GM21367 (cell line): ENCODE results near the gene TMEM190.
"Not testable (repeated sequence)": the region's sequence is repeated elsewhere in the genome, so short reads cannot be mapped to it uniquely, and the experiment has no call there.

ENCODE experiments used
- ATAC-seq: cut with Tn5 transposase; IDR thresholded peaks from one replicate; pipeline ENCODE4 v1.9.1; 2021; ENCODE audit not compliant: unreplicated experiment

TMEM190 gene

DNA sequence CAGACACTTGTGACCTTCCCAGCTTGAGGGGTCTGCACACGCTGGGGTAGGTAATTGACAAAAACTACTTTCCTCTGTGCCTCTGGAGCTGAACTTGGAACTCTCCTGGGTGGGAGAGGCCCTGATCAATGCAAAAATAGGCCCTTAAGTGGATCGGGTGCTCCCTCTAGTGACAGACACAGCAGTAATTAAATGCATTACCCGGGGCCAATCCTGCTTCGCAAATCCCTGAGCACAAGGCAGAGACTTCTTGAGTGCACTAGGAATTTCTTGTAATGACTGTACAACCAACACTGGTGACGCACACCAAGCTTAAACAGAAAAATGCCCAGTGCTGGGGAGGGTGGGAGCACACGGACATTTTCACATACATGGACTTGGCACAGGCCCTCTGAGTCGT, 41.6 kb downstream of the TMEM190 start:
- no peak for ATAC-seq

DNA sequence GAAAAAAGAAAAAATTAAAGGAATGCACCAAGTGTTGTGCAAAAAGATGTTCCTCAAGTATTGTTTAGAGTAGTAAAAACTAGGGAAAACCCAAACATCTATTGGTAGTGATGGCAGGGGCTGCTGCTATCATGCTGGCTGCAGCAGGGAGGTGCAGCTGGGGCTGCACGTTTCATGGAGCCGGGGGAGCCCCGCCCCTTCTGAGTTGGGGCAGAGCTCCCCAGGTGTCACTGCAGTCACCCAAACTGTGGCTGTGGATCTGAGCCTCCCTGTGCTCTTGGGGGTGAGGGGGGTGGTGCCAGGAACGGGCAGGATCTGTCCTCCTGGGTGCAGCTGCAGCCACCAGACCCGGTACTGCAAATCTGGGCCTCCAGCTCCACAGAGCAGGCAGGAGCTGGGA, 42.5 kb downstream of the TMEM190 start:
- no peak for ATAC-seq

DNA sequence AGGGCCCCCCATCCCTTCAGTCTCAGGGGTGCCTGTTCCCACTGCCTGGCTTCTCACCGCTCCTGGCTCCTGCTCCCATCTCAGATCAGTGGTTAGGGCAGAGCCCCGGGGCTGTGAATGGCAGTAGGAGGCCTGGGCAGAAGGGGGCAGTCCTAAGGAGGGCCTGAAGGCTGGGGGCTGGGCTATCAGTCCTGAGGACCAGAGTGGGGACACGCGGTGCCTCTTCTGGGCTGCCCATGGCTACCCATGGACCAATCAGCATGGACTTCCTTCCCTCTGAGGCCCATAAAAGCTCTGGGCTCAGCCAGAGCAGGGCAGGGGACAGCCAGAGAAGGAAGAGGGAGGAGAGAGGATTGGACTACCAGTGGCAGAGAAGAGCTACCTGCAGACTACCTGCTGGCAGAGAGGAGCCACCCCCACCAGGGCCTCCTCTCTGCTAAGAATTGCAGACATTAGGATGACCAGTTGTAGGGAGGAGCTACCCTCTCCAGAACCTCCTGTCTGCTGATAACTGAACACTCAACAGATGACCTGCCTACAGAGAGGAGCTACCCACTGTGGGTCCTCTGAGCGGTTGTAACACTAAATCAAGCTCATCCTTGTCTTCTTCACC, 43.1 kb downstream of the TMEM190 start:
- no peak for ATAC-seq

DNA sequence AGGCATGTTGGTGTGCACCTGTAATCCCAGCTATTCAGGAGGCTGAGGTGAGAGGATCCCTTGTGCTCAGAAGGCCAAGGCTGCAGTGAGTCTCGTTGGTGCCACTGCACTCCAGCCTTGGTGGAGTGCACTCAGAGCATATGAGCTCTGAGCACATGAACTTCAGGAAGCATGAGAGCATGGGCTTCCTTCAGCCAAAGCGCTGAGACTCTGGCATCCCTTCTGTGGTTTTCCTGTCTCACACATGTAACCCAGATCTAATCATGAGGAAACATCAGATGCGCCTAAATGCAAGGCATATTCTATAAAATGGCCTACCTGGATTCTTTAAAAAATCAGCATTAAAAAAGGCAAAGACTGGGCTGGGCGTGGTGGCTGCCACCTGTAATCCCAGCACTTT, 44.7 kb downstream of the TMEM190 start:
- ATAC-seq: not testable (repeated sequence)

DNA sequence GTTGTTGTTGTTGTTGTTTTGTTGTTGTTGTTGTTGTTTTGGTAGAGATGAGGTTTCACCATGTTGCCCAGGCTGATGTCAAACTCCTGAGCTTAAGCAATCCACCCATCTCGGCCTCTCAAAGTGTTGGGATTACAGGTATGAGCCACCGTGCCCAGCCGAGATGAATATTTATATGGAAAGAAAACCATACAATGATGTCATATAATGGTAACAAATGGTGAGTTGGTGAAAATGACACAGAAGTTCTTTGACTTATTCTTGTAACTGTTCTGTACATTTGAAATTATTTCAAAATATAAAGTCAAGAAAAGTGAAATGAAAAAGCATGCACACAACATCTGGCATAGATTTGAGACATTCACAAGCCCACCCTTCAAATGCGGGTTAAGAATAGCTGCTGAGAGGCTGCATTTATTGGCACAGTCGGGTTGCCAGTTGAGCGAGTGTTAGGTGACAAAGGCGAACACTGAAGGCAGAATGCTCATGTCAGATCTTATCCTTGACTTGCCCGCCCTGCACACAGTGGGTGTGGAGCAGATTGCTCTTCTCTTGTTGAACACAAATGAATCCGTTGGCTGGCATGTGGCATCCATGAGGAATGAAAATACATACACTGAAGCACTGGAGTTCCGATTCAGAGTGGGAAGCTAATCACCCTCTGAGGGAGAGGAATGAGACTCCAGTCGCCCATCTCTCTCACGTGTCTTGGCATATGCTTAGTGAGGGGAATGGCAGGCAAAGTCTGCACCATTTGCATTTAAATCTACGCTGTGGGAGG, 46.8 kb downstream of the TMEM190 start:
- ATAC-seq: no peak

DNA sequence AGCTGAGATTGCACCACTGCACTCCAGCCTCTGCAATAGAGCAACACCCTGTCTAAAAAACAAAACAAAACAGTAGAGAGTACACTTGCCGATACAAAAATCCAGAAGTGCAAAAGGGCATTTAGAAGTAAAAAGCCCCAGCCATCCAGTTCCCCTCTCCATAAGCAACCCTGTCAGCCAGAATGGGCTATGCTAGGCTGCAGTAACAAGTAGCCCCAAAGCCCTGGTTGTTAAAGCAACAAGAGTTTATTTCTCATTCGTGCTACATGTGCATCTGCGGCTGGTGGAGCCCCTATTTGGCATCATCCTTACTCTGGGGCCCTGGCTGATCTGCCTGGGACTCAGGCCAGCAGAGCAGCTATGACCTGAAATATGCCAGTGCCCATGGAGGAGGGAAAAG, 47.9 kb downstream of the TMEM190 start:
- no peak for ATAC-seq

DNA sequence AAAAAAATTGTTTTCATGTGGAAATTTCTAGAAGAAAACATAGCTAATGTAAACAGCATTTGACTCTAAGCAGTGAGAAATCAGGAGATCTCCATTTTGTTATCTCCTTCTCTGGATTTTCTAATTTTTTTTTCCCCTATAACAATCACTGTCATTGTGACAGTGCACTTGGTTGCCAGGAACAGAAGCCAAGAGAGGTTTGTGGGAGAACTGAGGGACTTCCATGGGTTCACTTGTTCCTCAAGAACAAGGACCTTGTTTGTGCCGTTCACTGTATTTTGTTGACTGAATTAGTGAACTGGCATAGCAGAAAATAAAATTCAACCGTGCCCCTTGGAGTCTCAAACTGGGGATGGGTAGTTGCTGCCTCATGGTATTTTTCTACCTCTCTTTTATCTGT, 49.4 kb downstream of the TMEM190 start:
- ATAC-seq: no peak
